HG03354 (cell line): ENCODE data around the gene COBLL1.

Source experiments
- ATAC-seq: cut with Tn5 transposase; IDR thresholded peaks from one replicate; pipeline ENCODE4 v1.9.1; 2021; ENCODE audit warnings: mild to moderate bottlenecking; ENCODE audit not compliant: unreplicated experiment, poor library complexity, severe bottlenecking

COBLL1 gene

GRCh38 chr2:164766216-164766953 is 75.2 kb downstream of the COBLL1 start:
- no peak for ATAC-seq

- ATAC-seq, result no peak
These were observed 76.6 kb downstream of the COBLL1 start for GRCh38 chr2:164764996-164765395.

- ATAC-seq, result no peak
These were observed 77.1 kb downstream of the COBLL1 start for GRCh38 chr2:164764474-164764873.

- no peak for ATAC-seq
These were observed 78.2 kb downstream of the COBLL1 start for GRCh38 chr2:164763431-164763830.

GRCh38 chr2:164761737-164762460 is 79.7 kb downstream of the COBLL1 start:
- ATAC-seq, result peak; percentile 22

GRCh38 chr2:164761201-164761600 is 80.4 kb downstream of the COBLL1 start:
- ATAC-seq, result peak; percentile 100

- no peak for ATAC-seq
These were observed 81.4 kb downstream of the COBLL1 start for GRCh38 chr2:164760179-164760578.

GRCh38 chr2:164757934-164758695 is 83.5 kb downstream of the COBLL1 start:
- no peak for ATAC-seq

GRCh38 chr2:164756773-164757172 is 84.8 kb downstream of the COBLL1 start:
- ATAC-seq, result no peak

- no peak for ATAC-seq
These were observed 85.7 kb downstream of the COBLL1 start for GRCh38 chr2:164755952-164756351.

- ATAC-seq, result no peak
These were observed 87.2 kb downstream of the COBLL1 start for GRCh38 chr2:164754157-164755093.

- no peak for ATAC-seq
These were observed 88.7 kb downstream of the COBLL1 start for GRCh38 chr2:164752956-164753355.

GRCh38 chr2:164747783-164748433 is 93.7 kb downstream of the COBLL1 start:
- no peak for ATAC-seq

- no peak for ATAC-seq
These were observed 94.5 kb downstream of the COBLL1 start for GRCh38 chr2:164747140-164747539.

GRCh38 chr2:164746713-164747112 is 94.9 kb downstream of the COBLL1 start:
- ATAC-seq, result peak; percentile 55

GRCh38 chr2:164745012-164745797 is 96.4 kb downstream of the COBLL1 start:
- ATAC-seq, result no peak

GRCh38 chr2:164742738-164743317 is 98.8 kb downstream of the COBLL1 start:
- ATAC-seq, result no peak

- ATAC-seq, result no peak
These were observed 101.7 kb downstream of the COBLL1 start for GRCh38 chr2:164739966-164740365.
